ENCODE measurements around the gene TTBK1. TPM values are rescaled to one million over a fixed set of nuclear protein-coding genes. Genes with fewer than 3 reads are reported as not detected.

The TTBK1 gene
- total RNA-seq, 6 experiments from 2014 or later: 0.83 to 1.6 (median 0.87) TPM

DNA sequence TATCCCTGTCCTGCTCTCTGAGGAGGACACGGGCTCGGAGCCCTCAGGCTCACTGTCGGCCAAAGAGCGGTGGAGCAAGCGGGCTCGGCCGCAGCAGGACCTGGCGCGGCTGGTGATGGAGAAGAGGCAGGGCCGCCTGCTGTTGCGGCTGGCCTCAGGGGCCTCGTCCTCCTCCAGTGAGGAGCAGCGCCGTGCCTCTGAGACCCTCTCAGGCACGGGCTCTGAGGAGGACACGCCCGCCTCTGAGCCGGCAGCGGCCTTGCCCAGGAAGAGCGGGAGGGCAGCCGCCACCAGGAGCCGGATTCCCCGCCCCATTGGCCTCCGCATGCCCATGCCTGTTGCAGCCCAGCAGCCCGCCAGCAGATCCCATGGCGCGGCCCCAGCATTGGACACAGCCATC is 40.6 kb downstream of the TTBK1 start:
- intact Hi-C loops (cut with DNase I): no loop called here
- Histone ChIP-seq H3K9me3 (no peaks in the 10 kb centered on the region), H3K4me1 (peaks cover 0 to 11% (median 2%) of the 10 kb centered on the region in 4 donors), H3K36me3 (no peaks in the 10 kb centered on the region), H3K4me3 (no peak overlapping the region), H3K27me3 (no peaks in the 10 kb centered on the region), H3K27ac (no peak overlapping the region)
- no peak for TF ChIP-seq POLR2A (IDR thresholded peaks at IDR 0.05)
- TF ChIP-seq, protein P1, sequence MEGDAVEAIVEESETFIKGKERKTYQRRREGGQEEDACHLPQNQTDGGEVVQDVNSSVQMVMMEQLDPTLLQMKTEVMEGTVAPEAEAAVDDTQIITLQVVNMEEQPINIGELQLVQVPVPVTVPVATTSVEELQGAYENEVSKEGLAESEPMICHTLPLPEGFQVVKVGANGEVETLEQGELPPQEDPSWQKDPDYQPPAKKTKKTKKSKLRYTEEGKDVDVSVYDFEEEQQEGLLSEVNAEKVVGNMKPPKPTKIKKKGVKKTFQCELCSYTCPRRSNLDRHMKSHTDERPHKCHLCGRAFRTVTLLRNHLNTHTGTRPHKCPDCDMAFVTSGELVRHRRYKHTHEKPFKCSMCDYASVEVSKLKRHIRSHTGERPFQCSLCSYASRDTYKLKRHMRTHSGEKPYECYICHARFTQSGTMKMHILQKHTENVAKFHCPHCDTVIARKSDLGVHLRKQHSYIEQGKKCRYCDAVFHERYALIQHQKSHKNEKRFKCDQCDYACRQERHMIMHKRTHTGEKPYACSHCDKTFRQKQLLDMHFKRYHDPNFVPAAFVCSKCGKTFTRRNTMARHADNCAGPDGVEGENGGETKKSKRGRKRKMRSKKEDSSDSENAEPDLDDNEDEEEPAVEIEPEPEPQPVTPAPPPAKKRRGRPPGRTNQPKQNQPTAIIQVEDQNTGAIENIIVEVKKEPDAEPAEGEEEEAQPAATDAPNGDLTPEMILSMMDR (IDR thresholded peaks at IDR 0.05): no peak
- whole genome bisulfite sequencing (ENCODE audit: insufficient coverage, low coverage, low lambda C conversion rate, missing lambda C conversion rate): no CpG with 5 or more reads among the region's 27 CpGs
- DNase-seq (no peak), ATAC-seq (no peak)

DNA sequence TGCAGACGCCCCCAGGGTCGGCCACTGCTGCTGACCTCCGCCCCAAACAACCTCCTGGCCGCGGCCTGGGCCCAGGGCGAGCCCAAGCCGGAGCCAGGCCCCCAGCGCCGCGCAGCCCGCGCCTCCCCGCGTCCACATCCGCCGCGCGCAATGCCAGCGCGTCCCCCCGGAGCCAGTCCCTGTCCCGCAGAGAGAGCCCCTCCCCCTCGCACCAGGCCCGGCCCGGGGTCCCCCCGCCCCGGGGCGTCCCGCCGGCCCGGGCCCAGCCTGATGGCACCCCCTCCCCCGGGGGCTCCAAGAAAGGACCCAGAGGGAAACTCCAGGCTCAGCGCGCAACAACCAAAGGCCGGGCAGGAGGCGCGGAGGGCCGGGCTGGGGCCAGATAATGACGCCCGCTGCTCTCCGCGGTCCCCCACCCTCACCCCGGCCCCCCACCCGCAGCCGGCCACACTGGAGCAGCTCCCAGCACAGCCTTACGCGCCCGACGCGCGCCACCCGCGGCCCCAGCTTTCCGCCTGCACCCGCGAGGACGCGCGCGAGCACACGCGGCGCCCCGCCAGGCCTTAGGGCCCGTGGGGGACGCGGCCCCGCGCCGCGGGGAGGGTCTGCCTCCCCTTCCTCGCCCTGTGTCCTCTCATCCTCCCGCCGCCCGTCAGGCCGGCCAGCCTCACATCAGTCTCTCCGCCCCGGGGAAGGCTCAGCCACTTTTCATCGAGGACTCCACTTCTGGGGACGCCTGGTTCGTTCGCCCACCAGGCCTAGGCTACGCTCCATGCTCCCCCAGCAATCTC is 41.9 kb downstream of the TTBK1 start:
- H3K36me3 ChIP-seq: no peaks in the 10 kb centered on the region
- WGBS (ENCODE audit: insufficient coverage, low coverage, low lambda C conversion rate, missing lambda C conversion rate): 46% methylated on average over 16 of the region's 83 CpGs
- no peaks in the 10 kb centered on the region for H3K9me3 ChIP-seq
- no peak overlapping the region for H3K4me3 ChIP-seq
- no peak overlapping the region for H3K27ac ChIP-seq
- no peak for DNase-seq
- intact Hi-C loops (cut with DNase I): no loop called here
- ATAC-seq: no peak
- peaks cover 0 to 8% (median 0%) of the 10 kb centered on the region in 4 donors for H3K4me1 ChIP-seq
- TF ChIP-seq POLR2A (IDR thresholded peaks at IDR 0.05): no peak
- TF ChIP-seq, protein P1 (IDR thresholded peaks at IDR 0.05): no peak
- H3K27me3 ChIP-seq: no peaks in the 10 kb centered on the region

DNA sequence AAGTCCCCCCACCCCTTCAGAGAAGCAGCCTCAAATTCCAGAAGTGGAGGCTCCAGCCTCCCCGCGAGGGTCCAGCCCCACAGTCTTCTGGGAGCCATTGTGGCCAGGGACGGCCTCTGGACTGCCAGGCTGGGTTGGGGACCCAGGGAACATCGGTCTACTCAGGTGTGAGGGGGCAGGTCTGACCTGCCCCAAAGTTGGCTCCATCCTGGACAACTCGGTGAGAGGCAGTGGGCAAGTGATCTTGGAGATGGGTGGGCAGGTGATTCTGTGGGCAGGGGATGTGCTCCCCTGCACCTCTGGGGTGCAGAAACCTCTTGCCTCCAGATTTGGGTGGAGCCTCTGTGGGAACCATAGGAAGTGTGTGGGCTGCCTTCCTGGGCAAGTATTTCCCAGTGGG is 42.6 kb downstream of the TTBK1 start:
- WGBS (ENCODE audit: insufficient coverage, low coverage, low lambda C conversion rate, missing lambda C conversion rate): 90% methylated on average over 2 of the region's 5 CpGs
- Histone ChIP-seq H3K27me3 (no peaks in the 10 kb centered on the region), H3K4me1 (peaks cover 0 to 14% (median 3%) of the 10 kb centered on the region in 4 donors), H3K36me3 (no peaks in the 10 kb centered on the region), H3K27ac (no peak overlapping the region), H3K4me3 (no peak overlapping the region), H3K9me3 (no peaks in the 10 kb centered on the region)
- DNase-seq (no peak), ATAC-seq (no peak)
- intact Hi-C loops (cut with DNase I): no loop called here
- TF ChIP-seq, protein P1 (IDR thresholded peaks at IDR 0.05): no peak
- no peak for TF ChIP-seq POLR2A (IDR thresholded peaks at IDR 0.05)

DNA sequence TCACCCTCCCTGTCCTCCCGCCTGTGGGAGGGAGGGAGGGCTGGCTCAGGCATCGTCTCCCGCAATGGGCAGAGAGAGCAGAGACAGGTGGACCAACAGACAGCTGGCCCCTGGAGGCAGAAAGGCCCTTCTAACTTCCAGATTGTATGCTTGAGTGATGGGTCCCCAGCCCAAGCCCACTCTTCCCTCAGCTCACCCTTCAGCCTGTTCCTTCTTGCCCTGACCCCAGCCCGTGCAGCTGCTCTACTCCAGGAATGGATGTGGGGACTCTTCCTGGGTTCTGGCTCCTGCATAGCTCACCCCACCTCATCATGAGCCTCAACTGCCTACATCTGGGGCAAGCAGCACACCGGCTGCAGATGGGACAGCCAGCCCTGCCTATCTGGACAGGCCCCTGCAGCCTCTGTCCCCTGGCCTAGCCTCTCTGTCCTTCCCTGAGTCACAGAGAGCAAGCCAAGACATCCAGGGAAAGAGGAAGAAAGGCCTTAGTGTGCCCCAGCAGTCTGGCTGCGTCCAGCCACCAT is 43.2 kb downstream of the TTBK1 start:
- Histone ChIP-seq H3K36me3 (no peaks in the 10 kb centered on the region), H3K27ac (peak overlapping the region in 1 of 3 donors; percentile 37), H3K9me3 (no peaks in the 10 kb centered on the region), H3K4me3 (no peak overlapping the region), H3K27me3 (no peaks in the 10 kb centered on the region), H3K4me1 (peaks cover 0 to 21% (median 4%) of the 10 kb centered on the region in 4 donors)
- no peak for DNase-seq
- no peak for ATAC-seq
- no peak for TF ChIP-seq POLR2A (IDR thresholded peaks at IDR 0.05)
- TF ChIP-seq, protein P1 (IDR thresholded peaks at IDR 0.05): no peak
- WGBS (ENCODE audit: insufficient coverage, low coverage, low lambda C conversion rate, missing lambda C conversion rate): 100% methylated on average over 1 of the region's 6 CpGs
- intact Hi-C loops (cut with DNase I): no loop called here
